CD4-positive, alpha-beta T cell treated with Interleukin-6 for 4 hours (primary cell): ENCODE data around the gene SYTL1.

Source experiments
- DNase-seq: peaks from one replicate; pipeline ENCODE4 v3.0.0-alpha.2; 2020; ENCODE audit warnings: mixed read lengths

SYTL1 gene

GRCh38 chr1:27341525-27342252, at the start of gene SYTL1:
Gene SYTL1 (plus strand): TSS chr1:27342022. CDS start chr1:27345335, 3,313 bp downstream.
- peak; percentile 76 for DNase-seq

- no peak for DNase-seq
Measured at GRCh38 chr1:27292106-27292505, 49.7 kb upstream of the SYTL1 start.

GRCh38 chr1:27293915-27294314, 47.9 kb upstream of the SYTL1 start:
- DNase-seq = no peak

GRCh38 chr1:27296773-27297291, 45.0 kb upstream of the SYTL1 start:
- peak; percentile 79 for DNase-seq

- DNase-seq = no peak
Measured at GRCh38 chr1:27297903-27298302, 43.9 kb upstream of the SYTL1 start.

- no peak for DNase-seq
Measured at GRCh38 chr1:27298632-27299384, 43.0 kb upstream of the SYTL1 start.

GRCh38 chr1:27299385-27300271, 42.2 kb upstream of the SYTL1 start:
- DNase-seq = no peak

GRCh38 chr1:27300341-27301051, 41.3 kb upstream of the SYTL1 start:
- DNase-seq = peak; percentile 83

GRCh38 chr1:27301052-27301422, 40.8 kb upstream of the SYTL1 start:
- no peak for DNase-seq

- no peak for DNase-seq
Measured at GRCh38 chr1:27301582-27302199, 40.1 kb upstream of the SYTL1 start.

GRCh38 chr1:27302612-27303011, 39.2 kb upstream of the SYTL1 start:
- no peak for DNase-seq

- no peak for DNase-seq
Measured at GRCh38 chr1:27303509-27303908, 38.3 kb upstream of the SYTL1 start.

- no peak for DNase-seq
Measured at GRCh38 chr1:27306071-27306470, 35.8 kb upstream of the SYTL1 start.

GRCh38 chr1:27306892-27307761, 34.7 kb upstream of the SYTL1 start:
- no peak for DNase-seq

- DNase-seq = no peak
Measured at GRCh38 chr1:27307874-27308598, 33.8 kb upstream of the SYTL1 start.

- no peak for DNase-seq
Measured at GRCh38 chr1:27314169-27314568, 27.7 kb upstream of the SYTL1 start.

GRCh38 chr1:27314737-27315136, 27.1 kb upstream of the SYTL1 start:
- DNase-seq = no peak

- DNase-seq = no peak
Measured at GRCh38 chr1:27316860-27317259, 25.0 kb upstream of the SYTL1 start.

- no peak for DNase-seq
Measured at GRCh38 chr1:27318136-27318535, 23.7 kb upstream of the SYTL1 start.

- no peak for DNase-seq
Measured at GRCh38 chr1:27318596-27318995, 23.2 kb upstream of the SYTL1 start.
